Measurements from ENCODE around the gene OR51D1.

DNA sequence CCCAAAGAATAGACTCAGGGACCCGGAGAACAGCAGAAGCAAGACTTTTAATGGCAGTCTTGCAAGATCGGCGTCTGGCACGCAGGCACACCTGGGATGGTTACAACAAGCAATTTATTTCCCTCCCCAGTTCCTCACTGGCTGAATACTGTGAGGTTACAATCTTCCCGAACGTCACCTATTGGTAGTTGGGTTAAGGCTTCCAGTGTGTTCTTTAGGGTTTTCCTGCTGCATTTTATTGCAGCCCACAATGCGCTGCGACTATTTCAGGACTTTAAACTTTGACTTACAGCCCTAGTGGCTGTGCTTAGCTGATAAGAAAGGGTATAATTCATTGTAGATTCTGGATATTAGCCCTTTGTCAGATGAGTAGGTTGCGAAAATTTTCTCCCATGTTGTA is 17.8 kb upstream of the OR51D1 start:
- TF ChIP-seq EZH2 (IDR thresholded peaks at IDR 0.05; ENCODE audit: borderline replicate concordance), result no peak
- no peak for TF ChIP-seq CTCF (IDR thresholded peaks at IDR 0.05; ENCODE audit: poor library complexity)
- TF ChIP-seq EZH2phosphoT487 (IDR thresholded peaks at IDR 0.05; ENCODE audit: low read depth, severe bottlenecking, unreplicated experiment), result no peak

All from hepatocyte (in vitro differentiated cells).